RWPE1 (cell line): ENCODE results near the gene RAMP3.
"Not testable (repeated sequence)": the region's sequence is repeated elsewhere in the genome, so short reads cannot be mapped to it uniquely, and the experiment has no call there.

Experiments used
- CTCF ChIA-PET: fragments of 350-600 bp; sonication (Branson Sonifier 250); formaldehyde crosslinking; extraction: SDS; loops from one replicate; lab custom pipeline; 2021; lab: Yijun Ruan, JAX
- POLR2A ChIA-PET: fragments of 400-600 bp; formaldehyde crosslinking; extraction: SDS; loops from one replicate; lab custom pipeline; 2020; ENCODE audit warnings: antibody characterized with exemption; ENCODE audit not compliant: low non-redundant PET; lab: Yijun Ruan, JAX
- DNase-seq: peaks from one replicate; pipeline ENCODE4 v3.0.0; 2012; ENCODE audit warnings: low spot score
- H3K27ac ChIP-seq: fragments of 450-650 bp; 2 replicates; pipeline ENCODE4 v1.5.1; 2017
- TF ChIP-seq, protein P1 (sequence below): fragments of 450-650 bp; conservative IDR thresholded peaks from 2 replicates; pipeline ENCODE4 v1.5.1; 2017; ENCODE audit warnings: low read depth, mild to moderate bottlenecking

RAMP3 gene, protein sequence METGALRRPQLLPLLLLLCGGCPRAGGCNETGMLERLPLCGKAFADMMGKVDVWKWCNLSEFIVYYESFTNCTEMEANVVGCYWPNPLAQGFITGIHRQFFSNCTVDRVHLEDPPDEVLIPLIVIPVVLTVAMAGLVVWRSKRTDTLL

DNA sequence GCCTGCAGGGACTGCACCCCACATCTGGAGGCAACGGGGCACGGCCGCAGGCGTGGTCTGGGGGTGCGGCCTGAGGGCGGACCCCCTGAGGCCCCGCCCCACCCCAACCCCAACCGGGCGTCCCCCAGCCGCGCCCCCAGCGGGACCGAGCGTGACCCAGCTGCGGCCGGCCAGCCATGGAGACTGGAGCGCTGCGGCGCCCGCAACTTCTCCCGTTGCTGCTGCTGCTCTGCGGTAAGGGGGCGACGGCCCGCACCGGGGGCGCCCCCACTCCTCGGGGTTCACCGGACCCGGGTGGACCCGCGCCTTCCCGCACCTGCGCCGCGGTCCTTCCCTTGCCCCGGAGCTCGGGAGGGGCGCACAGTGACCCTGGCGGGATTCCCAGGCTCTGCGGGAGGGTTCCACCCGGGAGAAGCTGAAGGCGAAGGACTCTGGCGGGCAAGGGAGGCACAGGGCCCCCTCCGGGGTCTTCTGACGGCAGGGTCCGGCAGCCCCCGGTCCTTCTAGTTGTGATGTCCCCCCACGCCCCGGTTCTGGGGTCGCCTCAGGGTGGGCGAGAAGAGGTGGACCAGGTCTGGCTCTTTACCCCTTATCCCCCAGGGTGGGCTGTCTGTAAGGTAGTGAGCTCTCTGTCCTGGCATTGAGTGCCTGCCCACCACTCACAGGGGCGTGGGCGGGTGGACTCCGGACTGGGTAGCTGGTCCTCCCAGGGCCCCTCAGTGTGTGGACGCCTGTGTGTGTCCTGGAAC lies at the start of gene RAMP3:
TSS of gene RAMP3 (plus strand) at position 139 of the 749 bp plus-strand sequence. CDS start at position 177, 38 bp downstream.
- ChIA-PET CTCF (interaction anchor here (4.0 kb wide), 1 partner anchor 103 kb away, joined by 24 read pairs; no protein-coding TSS in a partner anchor), POLR2A (no interaction called here)
- TF ChIP-seq, protein P1, sequence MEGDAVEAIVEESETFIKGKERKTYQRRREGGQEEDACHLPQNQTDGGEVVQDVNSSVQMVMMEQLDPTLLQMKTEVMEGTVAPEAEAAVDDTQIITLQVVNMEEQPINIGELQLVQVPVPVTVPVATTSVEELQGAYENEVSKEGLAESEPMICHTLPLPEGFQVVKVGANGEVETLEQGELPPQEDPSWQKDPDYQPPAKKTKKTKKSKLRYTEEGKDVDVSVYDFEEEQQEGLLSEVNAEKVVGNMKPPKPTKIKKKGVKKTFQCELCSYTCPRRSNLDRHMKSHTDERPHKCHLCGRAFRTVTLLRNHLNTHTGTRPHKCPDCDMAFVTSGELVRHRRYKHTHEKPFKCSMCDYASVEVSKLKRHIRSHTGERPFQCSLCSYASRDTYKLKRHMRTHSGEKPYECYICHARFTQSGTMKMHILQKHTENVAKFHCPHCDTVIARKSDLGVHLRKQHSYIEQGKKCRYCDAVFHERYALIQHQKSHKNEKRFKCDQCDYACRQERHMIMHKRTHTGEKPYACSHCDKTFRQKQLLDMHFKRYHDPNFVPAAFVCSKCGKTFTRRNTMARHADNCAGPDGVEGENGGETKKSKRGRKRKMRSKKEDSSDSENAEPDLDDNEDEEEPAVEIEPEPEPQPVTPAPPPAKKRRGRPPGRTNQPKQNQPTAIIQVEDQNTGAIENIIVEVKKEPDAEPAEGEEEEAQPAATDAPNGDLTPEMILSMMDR: no peak

DNA sequence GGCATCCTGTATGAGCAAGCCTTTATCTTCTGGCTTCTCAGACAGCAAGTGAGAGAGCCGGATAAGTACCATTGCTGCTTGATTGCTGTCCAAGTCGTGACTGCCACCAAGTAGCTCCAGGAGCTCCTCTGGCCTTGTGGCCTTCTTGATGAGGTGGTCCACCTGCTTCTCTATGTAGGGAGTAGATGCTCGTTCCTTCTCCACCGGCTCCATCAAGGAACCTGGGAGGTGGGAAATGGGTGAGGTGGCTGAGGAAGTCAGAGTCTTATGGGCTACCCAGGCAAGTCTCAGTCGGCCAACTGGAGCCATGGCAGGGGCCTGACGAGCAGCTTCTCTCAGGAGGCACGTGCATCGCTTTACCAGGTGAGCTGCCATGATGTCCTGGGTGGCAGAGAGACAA lies 48.7 kb upstream of the RAMP3 start:
- ChIA-PET CTCF (interaction anchor here (0.6 kb wide), 1 partner anchor 65 kb away, joined by 6 read pairs; no protein-coding TSS in a partner anchor), POLR2A (no interaction called here)
- TF ChIP-seq, protein P1: no peak
- H3K27ac ChIP-seq: peak overlapping the region; percentile 16; the same call in 1 of the 2 replicates
- no peak for DNase-seq

More for the DNA sequence above, at the start of gene RAMP3:
- H3K27ac ChIP-seq: no peak within 1 kb of the TSS
- no peak for DNase-seq

DNA sequence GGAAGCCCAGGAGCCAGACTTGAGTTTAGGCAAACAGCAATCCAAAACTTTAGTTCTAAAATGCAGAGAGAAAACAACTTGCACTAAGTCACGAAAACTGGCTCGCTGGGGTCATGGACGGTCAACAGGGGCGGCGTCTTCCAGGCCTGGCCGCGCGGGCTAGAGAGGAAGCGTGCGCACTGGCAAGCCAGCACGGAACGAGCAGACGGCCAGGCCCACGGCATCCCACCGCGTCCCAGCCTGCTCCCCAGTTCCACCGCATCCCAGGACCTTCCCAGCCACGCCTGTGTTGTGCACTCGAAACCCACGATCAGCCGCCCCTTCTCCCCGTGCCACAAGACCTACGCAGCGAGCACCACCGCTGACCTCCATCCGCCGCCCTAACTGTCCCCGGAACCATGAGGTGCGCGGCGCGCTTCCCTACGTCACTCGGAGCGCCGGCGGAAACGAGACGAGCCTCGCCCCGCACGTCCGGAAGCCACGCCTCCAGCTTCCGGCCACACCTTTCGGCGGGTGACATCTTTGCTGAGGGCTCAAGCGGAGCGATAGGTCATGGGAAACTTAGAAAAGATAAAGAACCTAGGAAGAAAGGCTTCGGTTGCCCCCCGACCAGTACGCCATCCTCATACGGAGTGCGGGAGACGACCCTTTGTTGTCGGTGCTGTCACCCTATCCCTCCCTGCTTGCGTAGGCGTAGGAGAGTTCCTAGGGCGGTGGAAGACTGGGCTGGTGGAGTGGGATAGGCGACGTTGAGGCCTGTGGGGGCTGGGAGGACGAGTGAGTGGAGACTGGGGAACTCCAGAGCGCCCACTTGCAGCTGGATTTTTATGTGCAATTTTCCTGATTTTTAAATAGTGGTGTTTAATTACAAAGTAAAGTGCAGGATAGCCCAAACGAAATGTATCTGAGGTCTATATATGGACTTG lies 46.0 kb upstream of the RAMP3 start, which contains the start of gene TBRG4:
TSS of gene TBRG4 (minus strand) at position 400 of the 926 bp plus-strand sequence. CDS start 2,460 bp downstream, outside the sequence.
- peak; percentile 93 for DNase-seq
- TF ChIP-seq, protein P1: no peak; the same call in 1 of the 2 replicates
- POLR2A ChIA-PET: interaction anchor here (0.5 to 1.3 kb wide), 5 partner anchors 9 to 246 kb away, joined by 3 to 6 read pairs (median 3); no protein-coding TSS in a partner anchor
- CTCF ChIA-PET: interaction anchor here (0.6 to 1.2 kb wide), 3 partner anchors 25 to 138 kb away, joined by 3 to 4 read pairs (median 3); no protein-coding TSS in a partner anchor
- peak within 1 kb of the TSS; percentile 93 for H3K27ac ChIP-seq

DNA sequence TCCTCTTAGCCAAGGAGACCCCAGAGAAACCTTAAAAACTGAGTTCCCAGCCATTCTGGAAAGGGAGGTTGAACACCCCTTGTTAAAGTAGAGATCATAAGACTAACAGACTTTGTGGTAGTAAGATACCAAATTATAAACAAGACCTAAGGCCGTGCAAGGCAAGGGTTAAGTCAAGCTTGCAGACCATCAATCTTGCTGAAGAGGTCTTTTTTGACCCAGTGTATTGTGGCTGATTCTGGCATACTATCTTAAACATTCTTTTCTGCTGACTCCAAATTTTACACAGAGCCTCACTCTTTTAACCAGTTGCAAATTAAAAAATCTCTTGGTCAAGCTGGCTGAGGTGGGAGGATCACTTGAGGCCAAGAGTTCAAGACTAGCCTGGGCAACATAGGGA lies 44.9 kb upstream of the RAMP3 start:
- TF ChIP-seq, protein P1: no peak
- H3K27ac ChIP-seq: peak overlapping the region; percentile 93; the same call in 1 of the 2 replicates
- DNase-seq: no peak
- ChIA-PET CTCF (no interaction called here), POLR2A (no interaction called here)

DNA sequence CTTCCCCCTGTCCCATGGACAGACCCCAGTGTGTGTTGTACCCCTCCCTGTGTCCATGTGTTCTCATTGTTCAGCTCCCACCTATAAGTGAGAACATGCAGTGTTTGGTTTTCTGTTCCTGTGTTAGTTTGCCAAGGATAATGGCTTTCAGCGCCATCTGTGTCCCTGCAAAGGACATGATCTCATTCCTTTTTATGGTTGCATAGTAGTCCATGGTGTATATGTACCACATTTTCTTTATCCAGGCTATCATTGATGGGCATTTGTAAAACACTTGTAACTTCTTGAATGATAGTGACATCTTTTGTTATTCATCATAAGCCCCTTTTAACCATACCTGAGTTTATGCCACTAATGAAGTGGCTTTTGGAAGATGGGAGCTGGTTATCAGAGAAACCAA lies 43.3 kb upstream of the RAMP3 start:
- POLR2A ChIA-PET, H3K27ac ChIP-seq, CTCF ChIA-PET, DNase-seq: not testable (repeated sequence)

DNA sequence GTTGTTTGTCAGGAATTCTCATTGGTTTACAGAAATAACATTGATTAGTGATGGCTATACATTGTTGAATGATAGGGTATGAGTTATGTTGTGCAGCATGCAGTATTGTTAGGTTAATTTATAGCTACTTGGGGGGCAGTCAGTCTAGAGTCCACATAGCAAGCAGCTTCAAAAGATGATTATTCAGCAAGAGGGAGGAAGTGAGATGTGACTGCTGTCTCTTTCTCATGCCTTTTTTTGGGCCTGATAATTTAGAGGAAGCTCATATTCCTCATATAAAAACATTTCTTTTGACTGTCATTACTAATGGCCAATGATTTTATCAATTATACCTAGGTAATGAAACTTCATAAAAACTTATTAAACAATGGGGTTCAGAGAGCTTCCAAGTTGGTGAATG lies 42.7 kb upstream of the RAMP3 start:
- H3K27ac ChIP-seq: no peak overlapping the region
- TF ChIP-seq, protein P1: no peak
- ChIA-PET CTCF (no interaction called here), POLR2A (no interaction called here)
- DNase-seq: no peak
